OCI-LY3 (cell line): ENCODE measurements around the gene POLR2H.

Experiments used
- EZH2phosphoT487 ChIP-seq: fragments of 200-600 bp; shearing (Covaris generic); IDR thresholded peaks from 2 replicates; pipeline ENCODE4 v1.6.1; 2018; ENCODE audit warnings: antibody characterized with exemption, mixed run types, low read depth
- TF ChIP-seq, protein P1 (sequence below): fragments of 200-600, 300-600 bp; sonication (generic); IDR thresholded peaks from 2 replicates; pipeline ENCODE4 v1.5.1; 2014; ENCODE audit warnings: antibody characterized with exemption, low read length, low read depth

- TF ChIP-seq, protein P1, sequence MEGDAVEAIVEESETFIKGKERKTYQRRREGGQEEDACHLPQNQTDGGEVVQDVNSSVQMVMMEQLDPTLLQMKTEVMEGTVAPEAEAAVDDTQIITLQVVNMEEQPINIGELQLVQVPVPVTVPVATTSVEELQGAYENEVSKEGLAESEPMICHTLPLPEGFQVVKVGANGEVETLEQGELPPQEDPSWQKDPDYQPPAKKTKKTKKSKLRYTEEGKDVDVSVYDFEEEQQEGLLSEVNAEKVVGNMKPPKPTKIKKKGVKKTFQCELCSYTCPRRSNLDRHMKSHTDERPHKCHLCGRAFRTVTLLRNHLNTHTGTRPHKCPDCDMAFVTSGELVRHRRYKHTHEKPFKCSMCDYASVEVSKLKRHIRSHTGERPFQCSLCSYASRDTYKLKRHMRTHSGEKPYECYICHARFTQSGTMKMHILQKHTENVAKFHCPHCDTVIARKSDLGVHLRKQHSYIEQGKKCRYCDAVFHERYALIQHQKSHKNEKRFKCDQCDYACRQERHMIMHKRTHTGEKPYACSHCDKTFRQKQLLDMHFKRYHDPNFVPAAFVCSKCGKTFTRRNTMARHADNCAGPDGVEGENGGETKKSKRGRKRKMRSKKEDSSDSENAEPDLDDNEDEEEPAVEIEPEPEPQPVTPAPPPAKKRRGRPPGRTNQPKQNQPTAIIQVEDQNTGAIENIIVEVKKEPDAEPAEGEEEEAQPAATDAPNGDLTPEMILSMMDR, result no peak
- no peak for TF ChIP-seq EZH2phosphoT487
These were observed 19.2 kb downstream of the POLR2H start for GRCh38 chr3:184380627-184381260.
